Hepatocyte (in vitro differentiated cells): ENCODE data around the gene ARHGEF10L.

Experiments used
- CTCF ChIP-seq: fragments of 200-600 bp; sonication (generic); IDR thresholded peaks from 2 replicates; pipeline ENCODE4 v1.5.1; 2016; ENCODE audit warnings: antibody characterized with exemption, mild to moderate bottlenecking; ENCODE audit not compliant: poor library complexity
- EZH2 ChIP-seq: fragments of 200-600 bp; sonication (generic); IDR thresholded peaks from 2 replicates; pipeline ENCODE4 v1.6.1; 2016; ENCODE audit warnings: antibody characterized with exemption, mild to moderate bottlenecking, borderline replicate concordance

GRCh38 chr1:17550729-17551584 lies 11.5 kb downstream of the ARHGEF10L start:
- TF ChIP-seq EZH2: no peak
- TF ChIP-seq CTCF: no peak
